ENCODE data around the gene FCN1.

GRCh38 chr9:134962065-134962972, 44.6 kb upstream of the FCN1 start:
- TF ChIP-seq, protein P1, sequence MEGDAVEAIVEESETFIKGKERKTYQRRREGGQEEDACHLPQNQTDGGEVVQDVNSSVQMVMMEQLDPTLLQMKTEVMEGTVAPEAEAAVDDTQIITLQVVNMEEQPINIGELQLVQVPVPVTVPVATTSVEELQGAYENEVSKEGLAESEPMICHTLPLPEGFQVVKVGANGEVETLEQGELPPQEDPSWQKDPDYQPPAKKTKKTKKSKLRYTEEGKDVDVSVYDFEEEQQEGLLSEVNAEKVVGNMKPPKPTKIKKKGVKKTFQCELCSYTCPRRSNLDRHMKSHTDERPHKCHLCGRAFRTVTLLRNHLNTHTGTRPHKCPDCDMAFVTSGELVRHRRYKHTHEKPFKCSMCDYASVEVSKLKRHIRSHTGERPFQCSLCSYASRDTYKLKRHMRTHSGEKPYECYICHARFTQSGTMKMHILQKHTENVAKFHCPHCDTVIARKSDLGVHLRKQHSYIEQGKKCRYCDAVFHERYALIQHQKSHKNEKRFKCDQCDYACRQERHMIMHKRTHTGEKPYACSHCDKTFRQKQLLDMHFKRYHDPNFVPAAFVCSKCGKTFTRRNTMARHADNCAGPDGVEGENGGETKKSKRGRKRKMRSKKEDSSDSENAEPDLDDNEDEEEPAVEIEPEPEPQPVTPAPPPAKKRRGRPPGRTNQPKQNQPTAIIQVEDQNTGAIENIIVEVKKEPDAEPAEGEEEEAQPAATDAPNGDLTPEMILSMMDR (IDR thresholded peaks at IDR 0.05 in 4 of 5, conservative IDR thresholded peaks at IDR 0.05 in 1 of 5) = no peak
- TF ChIP-seq POLR2A (IDR thresholded peaks at IDR 0.05) = no peak
